HEK293 (cell line): ENCODE data around the gene RRP1.

Experiments
- ZNF24 ChIP-seq: fragments of 450-650 bp; formaldehyde crosslinking; IDR thresholded peaks from 2 replicates; pipeline ENCODE4 v1.5.1; 2016; ENCODE audit warnings: missing biosample characterization, missing genetic modification characterization
- ZNF37A ChIP-seq: fragments of 450-650 bp; IDR thresholded peaks from 2 replicates; pipeline ENCODE4 v1.5.1; 2018; ENCODE audit warnings: missing biosample characterization, missing genetic modification characterization
- ZNF624 ChIP-seq: fragments of 450-650 bp; formaldehyde crosslinking; IDR thresholded peaks from 2 replicates; pipeline ENCODE4 v1.5.1; 2017; ENCODE audit warnings: missing biosample characterization, missing genetic modification characterization
- ZNF664 ChIP-seq: fragments of 450-650 bp; formaldehyde crosslinking; IDR thresholded peaks from 2 replicates; pipeline ENCODE4 v1.5.1; 2016; ENCODE audit warnings: missing biosample characterization, missing genetic modification characterization
- ZNF76 ChIP-seq: fragments of 450-650 bp; formaldehyde crosslinking; IDR thresholded peaks from 2 replicates; pipeline ENCODE4; 2016; ENCODE audit warnings: low read depth, missing biosample characterization, missing genetic modification characterization, borderline replicate concordance
- TF ChIP-seq, protein P1 (sequence below): fragments of 450-650 bp; formaldehyde crosslinking; IDR thresholded peaks from 2 replicates; pipeline ENCODE4 v1.5.1; 2016; ENCODE audit warnings: missing biosample characterization, missing genetic modification characterization, borderline replicate concordance

DNA sequence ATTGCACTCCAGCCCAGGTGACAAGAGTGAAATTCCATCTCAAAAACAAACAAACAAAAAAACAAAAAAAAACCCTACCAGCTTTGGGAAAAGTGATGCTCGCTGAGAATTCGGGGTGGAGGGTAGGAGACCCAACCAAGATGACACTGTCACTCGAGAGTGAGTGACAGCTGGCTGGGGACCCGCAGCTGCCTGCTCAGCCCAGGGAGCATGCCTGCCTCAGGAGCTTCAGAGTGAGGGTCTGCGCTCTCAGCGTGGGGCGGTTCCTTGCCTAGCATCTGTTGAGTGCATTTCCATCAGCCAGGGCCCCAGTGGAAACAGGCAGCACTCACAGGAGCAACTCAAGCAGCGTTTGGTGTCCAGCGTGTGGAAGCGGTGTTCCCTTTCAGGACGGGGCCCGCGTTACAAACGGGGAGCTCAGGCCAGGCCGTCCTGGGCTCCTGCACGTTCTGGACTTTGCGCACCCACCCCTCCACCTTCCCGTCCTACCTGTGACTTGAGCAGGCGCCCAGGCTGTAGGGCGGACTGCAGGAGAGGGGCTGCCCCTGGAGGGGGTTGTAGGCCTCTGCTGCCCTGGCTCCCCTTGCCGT is 19.2 kb upstream of the RRP1 start:
- TF ChIP-seq ZNF24 (no peak), ZNF37A (tag by site-specific recombination) (no peak), ZNF664 (tag by site-specific recombination) (no peak), ZNF76 (tag by site-specific recombination) (no peak), ZNF624 (tag by site-specific recombination) (no peak)
- TF ChIP-seq, protein P1, sequence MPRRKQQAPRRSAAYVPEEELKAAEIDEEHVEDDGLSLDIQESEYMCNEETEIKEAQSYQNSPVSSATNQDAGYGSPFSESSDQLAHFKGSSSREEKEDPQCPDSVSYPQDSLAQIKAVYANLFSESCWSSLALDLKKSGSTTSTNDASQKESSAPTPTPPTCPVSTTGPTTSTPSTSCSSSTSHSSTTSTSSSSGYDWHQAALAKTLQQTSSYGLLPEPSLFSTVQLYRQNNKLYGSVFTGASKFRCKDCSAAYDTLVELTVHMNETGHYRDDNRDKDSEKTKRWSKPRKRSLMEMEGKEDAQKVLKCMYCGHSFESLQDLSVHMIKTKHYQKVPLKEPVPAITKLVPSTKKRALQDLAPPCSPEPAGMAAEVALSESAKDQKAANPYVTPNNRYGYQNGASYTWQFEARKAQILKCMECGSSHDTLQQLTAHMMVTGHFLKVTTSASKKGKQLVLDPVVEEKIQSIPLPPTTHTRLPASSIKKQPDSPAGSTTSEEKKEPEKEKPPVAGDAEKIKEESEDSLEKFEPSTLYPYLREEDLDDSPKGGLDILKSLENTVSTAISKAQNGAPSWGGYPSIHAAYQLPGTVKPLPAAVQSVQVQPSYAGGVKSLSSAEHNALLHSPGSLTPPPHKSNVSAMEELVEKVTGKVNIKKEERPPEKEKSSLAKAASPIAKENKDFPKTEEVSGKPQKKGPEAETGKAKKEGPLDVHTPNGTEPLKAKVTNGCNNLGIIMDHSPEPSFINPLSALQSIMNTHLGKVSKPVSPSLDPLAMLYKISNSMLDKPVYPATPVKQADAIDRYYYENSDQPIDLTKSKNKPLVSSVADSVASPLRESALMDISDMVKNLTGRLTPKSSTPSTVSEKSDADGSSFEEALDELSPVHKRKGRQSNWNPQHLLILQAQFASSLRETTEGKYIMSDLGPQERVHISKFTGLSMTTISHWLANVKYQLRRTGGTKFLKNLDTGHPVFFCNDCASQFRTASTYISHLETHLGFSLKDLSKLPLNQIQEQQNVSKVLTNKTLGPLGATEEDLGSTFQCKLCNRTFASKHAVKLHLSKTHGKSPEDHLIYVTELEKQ (tag by site-specific recombination), result no peak
